ENCODE measurements around the gene SOX15.
"Not testable (repeated sequence)": the region's sequence is repeated elsewhere in the genome, so short reads cannot be mapped to it uniquely, and the experiment has no call there.

Gene SOX15

DNA sequence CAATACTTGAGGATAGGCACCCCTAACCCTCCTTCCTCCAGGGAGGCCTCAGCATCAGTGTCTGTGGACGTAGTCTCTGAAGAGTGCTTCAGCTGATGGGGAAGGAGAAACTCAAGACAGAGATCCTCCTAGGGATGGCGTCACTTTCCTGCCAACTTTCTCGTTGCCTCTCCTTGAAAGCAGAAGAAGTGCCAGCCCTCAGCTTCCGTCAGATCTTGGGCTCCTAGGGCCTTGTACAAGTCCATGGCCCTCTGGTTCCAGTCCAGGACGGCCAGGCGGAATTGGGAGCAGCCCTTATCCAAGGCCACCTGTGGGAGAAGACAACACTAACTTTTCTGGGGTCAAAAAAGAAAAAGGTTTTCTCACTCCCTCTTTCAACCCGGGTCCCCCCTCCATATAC is 36.4 kb upstream of the SOX15 start:
- Histone ChIP-seq H3K9me3 (ENCODE audit: control insufficient read depth, low read length) (no peaks in the 10 kb centered on the region), H3K4me1 (ENCODE audit: control insufficient read depth, insufficient read depth, low read length, poor library complexity, severe bottlenecking) (peaks cover 11% of the 10 kb centered on the region), H3K27me3 (replicated peaks; ENCODE audit: control insufficient read depth, insufficient read depth, low read length, poor library complexity, severe bottlenecking) (no peaks in the 10 kb centered on the region), H3K4me3 (ENCODE audit: insufficient read depth, low read depth, low read length, poor library complexity, severe bottlenecking) (no peak overlapping the region), H3K27ac (ENCODE audit: insufficient read depth, low read length, poor library complexity, severe bottlenecking) (no peak overlapping the region), H3K36me3 (ENCODE audit: control insufficient read depth, insufficient read depth, low read length) (no peaks in the 10 kb centered on the region)
- no peak for DNase-seq

DNA sequence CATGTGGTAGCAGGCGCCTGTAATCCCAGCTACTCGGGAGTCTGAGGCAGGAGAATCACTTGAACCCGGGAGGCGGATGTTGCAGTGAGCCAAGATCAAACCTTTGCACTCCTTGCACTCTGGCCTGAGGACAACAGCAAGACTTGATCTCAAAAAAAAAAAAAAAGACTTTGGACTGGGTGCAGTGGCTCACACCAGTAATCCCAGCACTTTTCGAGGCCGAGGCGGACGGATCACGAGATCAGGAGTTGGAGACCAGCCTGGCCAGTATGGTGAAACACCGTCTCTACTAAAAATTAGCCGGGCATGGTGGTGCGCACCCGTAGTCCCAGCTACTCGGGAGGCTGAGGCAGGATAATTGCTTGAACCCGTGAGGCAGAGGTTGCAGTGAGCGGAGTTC is 35.9 kb upstream of the SOX15 start:
- not testable (repeated sequence) for H3K36me3 ChIP-seq (ENCODE audit: control insufficient read depth, insufficient read depth, low read length); H3K27me3 ChIP-seq (replicated peaks; ENCODE audit: control insufficient read depth, insufficient read depth, low read length, poor library complexity, severe bottlenecking); H3K27ac ChIP-seq (ENCODE audit: insufficient read depth, low read length, poor library complexity, severe bottlenecking); H3K4me3 ChIP-seq (ENCODE audit: insufficient read depth, low read depth, low read length, poor library complexity, severe bottlenecking); DNase-seq; H3K9me3 ChIP-seq (ENCODE audit: control insufficient read depth, low read length)
- H3K4me1 ChIP-seq (ENCODE audit: control insufficient read depth, insufficient read depth, low read length, poor library complexity, severe bottlenecking): peaks cover 11% of the 10 kb centered on the region

DNA sequence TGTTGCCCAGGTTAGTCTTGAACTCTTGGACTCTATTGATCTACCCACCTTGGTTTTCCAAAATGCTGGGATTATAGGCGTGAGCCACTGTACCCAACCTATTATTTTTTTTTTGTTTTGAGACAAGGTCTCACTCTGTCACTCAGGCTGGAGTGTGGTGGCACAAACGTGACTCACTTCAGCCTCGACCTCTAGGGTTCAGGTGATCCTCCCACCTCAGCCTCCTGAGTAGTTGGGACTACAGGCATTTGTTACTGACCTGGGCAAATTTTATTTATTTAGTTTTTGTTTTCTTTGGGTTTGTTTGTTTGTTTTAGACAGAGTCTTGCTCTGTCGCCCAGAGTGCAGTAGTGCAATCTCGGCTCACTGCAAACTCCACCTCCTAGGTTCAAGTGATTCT is 33.8 kb upstream of the SOX15 start:
- no peak overlapping the region for H3K27ac ChIP-seq (ENCODE audit: insufficient read depth, low read length, poor library complexity, severe bottlenecking)
- H3K4me1 ChIP-seq (ENCODE audit: control insufficient read depth, insufficient read depth, low read length, poor library complexity, severe bottlenecking): peaks cover 11% of the 10 kb centered on the region
- DNase-seq: no peak
- H3K4me3 ChIP-seq (ENCODE audit: insufficient read depth, low read depth, low read length, poor library complexity, severe bottlenecking): no peak overlapping the region
- no peaks in the 10 kb centered on the region for H3K36me3 ChIP-seq (ENCODE audit: control insufficient read depth, insufficient read depth, low read length)
- no peaks in the 10 kb centered on the region for H3K9me3 ChIP-seq (ENCODE audit: control insufficient read depth, low read length)
- H3K27me3 ChIP-seq (replicated peaks; ENCODE audit: control insufficient read depth, insufficient read depth, low read length, poor library complexity, severe bottlenecking): no peaks in the 10 kb centered on the region

DNA sequence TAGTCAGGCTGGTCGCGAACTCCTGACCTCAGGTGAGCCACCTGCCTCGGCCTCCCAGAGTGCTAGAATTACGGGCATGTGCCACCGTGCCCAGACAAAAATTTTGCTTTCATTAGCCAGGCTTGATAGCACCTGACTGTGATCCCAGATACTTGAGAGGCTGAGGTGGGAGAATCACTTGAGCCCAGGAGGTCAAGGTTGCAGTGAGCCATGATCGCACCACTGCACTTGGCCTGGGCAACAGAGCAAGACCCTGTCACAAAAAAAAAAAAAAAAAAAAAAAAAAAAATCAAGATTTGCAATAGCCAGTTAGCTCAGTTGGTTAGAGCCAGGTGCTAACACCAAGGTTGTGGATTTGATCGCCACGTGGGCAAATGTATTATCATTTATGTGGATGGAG is 30.9 kb upstream of the SOX15 start:
- H3K27ac ChIP-seq (ENCODE audit: insufficient read depth, low read length, poor library complexity, severe bottlenecking): no peak overlapping the region
- H3K4me3 ChIP-seq (ENCODE audit: insufficient read depth, low read depth, low read length, poor library complexity, severe bottlenecking): no peak overlapping the region
- no peaks in the 10 kb centered on the region for H3K27me3 ChIP-seq (replicated peaks; ENCODE audit: control insufficient read depth, insufficient read depth, low read length, poor library complexity, severe bottlenecking)
- no peaks in the 10 kb centered on the region for H3K4me1 ChIP-seq (ENCODE audit: control insufficient read depth, insufficient read depth, low read length, poor library complexity, severe bottlenecking)
- DNase-seq: no peak
- H3K36me3 ChIP-seq (ENCODE audit: control insufficient read depth, insufficient read depth, low read length): no peaks in the 10 kb centered on the region
- H3K9me3 ChIP-seq (ENCODE audit: control insufficient read depth, low read length): no peaks in the 10 kb centered on the region

DNA sequence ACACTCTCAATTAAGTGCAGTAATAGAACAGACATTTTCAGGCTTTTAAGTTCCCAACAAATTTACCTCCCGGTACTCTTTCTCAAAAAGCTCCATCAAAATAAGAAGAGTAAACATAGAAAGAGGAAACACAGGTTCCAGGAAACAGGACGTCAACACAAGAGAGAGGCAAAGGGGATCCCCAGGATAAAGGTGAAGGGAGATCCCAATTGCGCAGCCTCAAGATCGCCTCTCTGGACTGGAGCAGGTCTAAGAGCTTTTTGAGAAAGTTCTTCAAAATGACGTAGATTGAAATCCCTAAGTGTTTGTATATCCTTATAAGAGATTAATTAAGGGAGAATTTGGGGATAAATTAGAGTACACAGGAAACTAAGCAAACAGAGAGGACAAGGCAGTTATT is 28.7 kb upstream of the SOX15 start:
- H3K9me3 ChIP-seq (ENCODE audit: control insufficient read depth, low read length): no peaks in the 10 kb centered on the region
- no peak for DNase-seq
- H3K27ac ChIP-seq (ENCODE audit: insufficient read depth, low read length, poor library complexity, severe bottlenecking): no peak overlapping the region
- H3K4me1 ChIP-seq (ENCODE audit: control insufficient read depth, insufficient read depth, low read length, poor library complexity, severe bottlenecking): peaks cover 7% of the 10 kb centered on the region
- no peak overlapping the region for H3K4me3 ChIP-seq (ENCODE audit: insufficient read depth, low read depth, low read length, poor library complexity, severe bottlenecking)
- H3K36me3 ChIP-seq (ENCODE audit: control insufficient read depth, insufficient read depth, low read length): no peaks in the 10 kb centered on the region
- H3K27me3 ChIP-seq (replicated peaks; ENCODE audit: control insufficient read depth, insufficient read depth, low read length, poor library complexity, severe bottlenecking): no peaks in the 10 kb centered on the region

DNA sequence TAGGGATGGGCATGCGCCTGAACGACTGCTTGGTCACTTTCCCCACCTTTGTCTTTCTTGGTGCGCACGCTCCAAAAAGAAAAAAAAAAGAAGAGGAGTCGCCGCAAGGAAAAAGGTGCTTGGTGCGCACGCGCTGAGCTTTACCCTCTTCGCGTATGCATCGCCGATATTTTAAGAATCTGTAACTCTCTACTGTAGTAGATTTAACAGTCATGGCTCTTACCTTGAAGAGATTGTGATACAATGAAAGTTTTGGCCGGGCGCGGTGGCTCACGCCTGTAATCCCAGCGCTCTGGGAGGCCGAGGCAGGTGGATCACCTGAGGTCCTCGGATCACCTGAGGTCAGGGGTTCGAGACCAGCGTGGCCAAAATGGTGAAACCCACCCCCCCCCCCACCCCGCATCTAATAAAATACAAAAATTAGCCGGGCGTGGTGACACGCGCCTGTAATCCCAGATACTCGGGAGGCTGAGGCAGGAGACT is 25.4 kb upstream of the SOX15 start:
- Histone ChIP-seq H3K27ac (ENCODE audit: insufficient read depth, low read length, poor library complexity, severe bottlenecking) (peak overlapping the region; percentile 69), H3K4me3 (ENCODE audit: insufficient read depth, low read depth, low read length, poor library complexity, severe bottlenecking) (peak overlapping the region; percentile 70), H3K9me3 (ENCODE audit: control insufficient read depth, low read length) (no peaks in the 10 kb centered on the region), H3K36me3 (ENCODE audit: control insufficient read depth, insufficient read depth, low read length) (peaks cover 4% of the 10 kb centered on the region), H3K4me1 (ENCODE audit: control insufficient read depth, insufficient read depth, low read length, poor library complexity, severe bottlenecking) (peaks cover 17% of the 10 kb centered on the region), H3K27me3 (replicated peaks; ENCODE audit: control insufficient read depth, insufficient read depth, low read length, poor library complexity, severe bottlenecking) (no peaks in the 10 kb centered on the region)
- DNase-seq: no peak

DNA sequence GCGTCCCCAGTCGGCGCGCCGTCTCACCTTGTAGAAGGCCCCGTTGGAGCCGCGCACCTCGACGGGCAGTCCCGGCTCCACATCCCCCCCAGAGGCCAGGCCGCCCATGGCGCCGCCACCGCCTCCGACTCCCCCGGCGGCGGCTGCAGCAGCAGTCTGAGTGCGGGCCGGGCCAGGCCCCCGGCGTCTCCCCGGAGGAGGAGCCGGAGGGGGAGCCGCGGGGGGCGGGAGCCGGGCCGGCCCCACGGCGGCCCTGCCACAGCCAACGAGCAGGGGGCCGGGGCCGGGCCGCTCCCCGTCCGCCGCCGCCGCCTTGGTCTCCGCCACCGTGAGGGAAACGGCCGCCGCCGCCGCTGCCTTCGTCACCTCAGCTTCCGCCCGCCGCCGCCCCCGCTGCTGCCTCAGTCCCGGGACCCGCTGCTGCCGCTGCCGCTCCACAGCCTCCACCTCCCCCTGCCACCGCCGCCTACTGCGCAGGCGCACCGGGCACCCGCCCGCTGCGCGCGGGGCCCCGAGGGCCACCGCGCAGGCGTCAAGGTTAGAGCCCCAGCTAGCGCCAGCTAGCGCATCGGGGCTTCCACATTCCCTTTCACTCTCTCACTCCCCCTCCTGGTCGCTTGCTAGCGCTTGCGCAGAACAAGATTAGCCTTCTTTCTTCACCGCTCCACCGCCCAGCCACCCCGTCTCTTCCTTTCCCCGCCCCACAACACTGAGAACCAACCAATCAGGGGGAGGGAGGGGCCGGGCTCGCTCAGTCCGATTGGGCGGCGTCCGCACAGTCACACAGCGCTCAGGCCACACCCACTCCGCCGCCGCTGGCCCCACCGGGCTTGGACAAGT is 24.8 kb upstream of the SOX15 start, which contains the start of gene FXR2:
Gene FXR2 (minus strand): TSS at position 473 of the 840 bp plus-strand sequence. CDS start 365 bp downstream, at position 108.
- Histone ChIP-seq H3K36me3 (ENCODE audit: control insufficient read depth, insufficient read depth, low read length) (peaks cover 4% of the 10 kb centered on the region), H3K4me3 (ENCODE audit: insufficient read depth, low read depth, low read length, poor library complexity, severe bottlenecking) (peak within 1 kb of the TSS; percentile 71), H3K27ac (ENCODE audit: insufficient read depth, low read length, poor library complexity, severe bottlenecking) (peak within 1 kb of the TSS; percentile 75), H3K27me3 (replicated peaks; ENCODE audit: control insufficient read depth, insufficient read depth, low read length, poor library complexity, severe bottlenecking) (no peaks in the 10 kb centered on the region), H3K4me1 (ENCODE audit: control insufficient read depth, insufficient read depth, low read length, poor library complexity, severe bottlenecking) (peaks cover 17% of the 10 kb centered on the region), H3K9me3 (ENCODE audit: control insufficient read depth, low read length) (no peaks in the 10 kb centered on the region)
- peak; percentile 97 to 99 (median 98) for DNase-seq

DNA sequence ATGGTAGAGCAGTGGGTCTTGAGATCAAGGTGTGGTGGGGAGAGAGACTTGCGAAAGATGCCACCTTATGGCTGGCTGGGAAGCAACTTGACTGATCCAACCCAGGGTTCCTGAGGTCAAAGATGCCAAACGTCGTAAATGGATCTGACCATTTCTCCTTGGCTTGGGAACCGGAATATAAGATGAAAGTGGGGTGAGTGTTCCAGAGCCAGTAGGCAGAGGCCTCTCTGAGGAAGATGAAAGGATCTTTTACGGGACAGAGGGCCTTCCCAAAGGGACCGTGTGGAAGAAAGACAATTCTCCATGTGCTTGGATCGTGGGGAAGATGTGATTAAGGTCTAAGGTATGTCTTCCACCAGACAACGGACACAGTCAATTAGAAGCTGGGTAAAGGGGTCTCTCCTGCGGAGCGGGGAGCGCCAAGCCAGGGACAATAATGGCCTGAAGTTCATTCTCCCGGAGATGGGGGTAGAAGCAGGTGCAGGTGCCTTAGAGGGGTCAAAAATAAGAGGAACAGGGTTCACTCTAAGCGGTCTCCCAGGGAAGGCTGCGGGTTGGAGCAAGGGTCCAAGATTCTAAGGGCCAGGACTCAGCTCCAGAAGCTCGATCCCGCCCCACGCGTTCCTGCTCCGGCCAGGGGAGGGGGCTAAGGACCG is 24.0 kb upstream of the SOX15 start:
- Histone ChIP-seq H3K4me1 (ENCODE audit: control insufficient read depth, insufficient read depth, low read length, poor library complexity, severe bottlenecking) (peaks cover 17% of the 10 kb centered on the region), H3K4me3 (ENCODE audit: insufficient read depth, low read depth, low read length, poor library complexity, severe bottlenecking) (peak overlapping the region; percentile 71), H3K9me3 (ENCODE audit: control insufficient read depth, low read length) (no peaks in the 10 kb centered on the region), H3K36me3 (ENCODE audit: control insufficient read depth, insufficient read depth, low read length) (peaks cover 4% of the 10 kb centered on the region), H3K27me3 (replicated peaks; ENCODE audit: control insufficient read depth, insufficient read depth, low read length, poor library complexity, severe bottlenecking) (no peaks in the 10 kb centered on the region), H3K27ac (ENCODE audit: insufficient read depth, low read length, poor library complexity, severe bottlenecking) (peak overlapping the region; percentile 75)
- no peak for DNase-seq

DNA sequence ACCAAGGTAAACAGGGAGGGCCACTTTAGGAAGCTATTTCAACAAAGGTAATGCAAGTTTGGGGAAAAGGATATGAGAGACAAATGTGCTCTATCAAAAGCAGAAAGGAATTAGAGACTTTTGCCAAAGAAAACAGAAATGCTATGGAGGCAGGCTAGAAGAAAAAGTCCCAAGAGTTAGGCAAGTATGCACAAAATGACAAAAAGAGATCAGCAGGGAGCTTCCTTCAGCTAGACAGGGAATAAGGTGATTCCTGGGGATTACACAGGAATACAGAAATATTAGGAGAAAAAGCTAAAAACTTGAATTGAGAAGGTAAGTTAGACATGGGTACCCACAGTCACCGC is 22.4 kb upstream of the SOX15 start:
- Histone ChIP-seq H3K9me3 (ENCODE audit: control insufficient read depth, low read length) (no peaks in the 10 kb centered on the region), H3K4me3 (ENCODE audit: insufficient read depth, low read depth, low read length, poor library complexity, severe bottlenecking) (no peak overlapping the region), H3K27ac (ENCODE audit: insufficient read depth, low read length, poor library complexity, severe bottlenecking) (no peak overlapping the region), H3K27me3 (replicated peaks; ENCODE audit: control insufficient read depth, insufficient read depth, low read length, poor library complexity, severe bottlenecking) (no peaks in the 10 kb centered on the region), H3K4me1 (ENCODE audit: control insufficient read depth, insufficient read depth, low read length, poor library complexity, severe bottlenecking) (peaks cover 17% of the 10 kb centered on the region), H3K36me3 (ENCODE audit: control insufficient read depth, insufficient read depth, low read length) (peaks cover 9% of the 10 kb centered on the region)
- no peak for DNase-seq

DNA sequence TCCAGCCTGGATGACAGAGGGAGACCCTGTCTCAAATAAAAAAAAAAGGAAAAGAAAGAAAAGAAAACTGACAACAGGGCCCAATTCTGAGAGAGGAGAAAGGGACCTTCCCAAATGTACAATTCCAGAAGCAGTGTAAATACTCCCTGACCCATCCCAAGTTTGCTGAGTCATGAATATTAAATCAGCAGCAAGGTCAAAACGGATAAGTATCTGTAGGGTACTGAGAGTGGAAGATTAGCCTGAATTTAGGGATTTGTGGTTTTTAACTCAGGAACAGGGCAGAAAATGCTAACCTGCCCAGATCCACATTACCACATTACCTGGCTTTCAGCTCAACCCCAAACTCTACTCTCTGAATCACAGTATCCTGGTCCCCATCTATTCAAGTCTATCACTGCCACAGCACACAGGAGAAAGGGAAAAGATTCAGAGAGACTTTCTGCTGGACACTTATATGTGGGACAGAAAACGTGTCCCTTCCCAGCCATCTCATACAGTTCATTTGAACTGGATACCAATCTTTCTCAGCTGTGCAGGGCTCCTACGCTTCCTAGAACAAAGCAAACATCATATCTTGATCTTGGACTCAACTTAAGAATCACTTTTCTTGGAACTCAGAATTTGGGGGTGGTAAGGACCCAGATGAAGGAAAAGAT is 21.9 kb upstream of the SOX15 start:
- H3K4me3 ChIP-seq (ENCODE audit: insufficient read depth, low read depth, low read length, poor library complexity, severe bottlenecking): no peak overlapping the region
- peaks cover 9% of the 10 kb centered on the region for H3K36me3 ChIP-seq (ENCODE audit: control insufficient read depth, insufficient read depth, low read length)
- peaks cover 17% of the 10 kb centered on the region for H3K4me1 ChIP-seq (ENCODE audit: control insufficient read depth, insufficient read depth, low read length, poor library complexity, severe bottlenecking)
- no peak overlapping the region for H3K27ac ChIP-seq (ENCODE audit: insufficient read depth, low read length, poor library complexity, severe bottlenecking)
- DNase-seq: no peak
- H3K9me3 ChIP-seq (ENCODE audit: control insufficient read depth, low read length): no peaks in the 10 kb centered on the region
- H3K27me3 ChIP-seq (replicated peaks; ENCODE audit: control insufficient read depth, insufficient read depth, low read length, poor library complexity, severe bottlenecking): no peaks in the 10 kb centered on the region

Measured in effector memory CD4-positive, alpha-beta T cell (primary cell).